Fibroblast of lung (primary cell): Measurements from ENCODE around the gene DLL1. TPM values are rescaled to one million over a fixed set of nuclear protein-coding genes. Genes with fewer than 3 reads are reported as not detected.

ENCODE experiments used
- polyA plus RNA-seq, 2 donors: library from polyadenylated mRNA; depleted of rRNA in 1 of 2; stranded (reverse) in 1 of 2; unstranded in 1 of 2; fragments of >200 nt; gene quantifications; 2 replicates each; pipeline ENCODE4 v1.2.1, GENCODE V29; 2011 to 2012; ENCODE audit warnings: missing spikeins in 1 of 2
- total RNA-seq: library from RNA; depleted of rRNA; stranded (reverse); fragments of >200 nt; gene quantifications from 2 replicates; pipeline ENCODE4 v1.2.1, GENCODE V29; 2014

DLL1 gene
- total and polyA plus RNA-seq, 2 donors (not counting 1 experiment from before 2014, with no cell fraction given): 0.69 to 12.4 TPM

Other genes starting within 250 kb of the DLL1 start
- gene FAM120B, start 15.7 kb upstream of the DLL1 start, total RNA-seq: 15.2 and 19.3 TPM in 2 replicates
- 14.4 and 14.8 TPM in 2 replicates for gene FAM120B, start 15.7 kb upstream of the DLL1 start, polyA plus RNA-seq